Stimulated activated CD8-positive, alpha-beta memory T cell treated with anti-CD3 and anti-CD28 coated beads, Interleukin-12 subunit alpha, Interleukin-12 subunit beta, amount 100 ng/mL, for 24 hours (primary cell): ENCODE results near the gene VSX2.
A peak's percentile ranks its signal among the peaks of the same experiment; 100 is the strongest.

Experiments used
- DNase-seq: peaks from one replicate; pipeline ENCODE4 v3.0.0-alpha.2; 2020; ENCODE audit errors: extremely low read depth

VSX2 gene

GRCh38 chr14:74302152-74302628, 62.9 kb downstream of the VSX2 start:
- DNase-seq: no peak

GRCh38 chr14:74302634-74303569, 63.7 kb downstream of the VSX2 start, which contains the start of gene ABCD4:
TSS of gene ABCD4 (minus strand) at chr14:74302934. CDS start at chr14:74302912, 22 bp downstream.
- DNase-seq: peak; percentile 68

GRCh38 chr14:74308695-74309094, 69.4 kb downstream of the VSX2 start:
- no peak for DNase-seq

GRCh38 chr14:74309125-74310022, 70.1 kb downstream of the VSX2 start:
- no peak for DNase-seq

DNA sequence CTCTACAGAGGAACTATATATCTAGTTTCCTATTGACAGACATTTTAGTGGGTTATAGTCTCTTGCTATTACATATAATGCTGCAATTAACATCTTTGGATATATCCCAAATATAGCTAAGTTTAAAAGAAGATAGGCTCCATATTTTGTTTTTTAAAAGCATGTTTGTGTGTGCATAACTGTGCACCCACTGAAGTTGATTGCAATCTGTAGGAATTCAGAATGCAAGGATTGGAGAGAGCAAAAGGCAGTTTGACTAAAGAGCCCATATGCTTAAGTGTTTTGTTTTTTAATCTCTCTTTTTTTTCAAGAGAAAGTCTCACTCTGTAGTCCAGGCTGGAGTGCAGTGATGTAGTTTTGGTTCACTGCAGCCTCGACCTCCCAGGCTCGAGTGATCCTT, 72.9 kb downstream of the VSX2 start:
- no peak for DNase-seq
